GM18951 (cell line): ENCODE results near the gene ADAMTS17.

Source experiments
- POLR2A ChIP-seq: IDR thresholded peaks from 4 replicates; pipeline ENCODE4 v1.6.1; 2011; ENCODE audit warnings: mild to moderate bottlenecking; ENCODE audit not compliant: insufficient read length, insufficient read depth; ENCODE audit errors: extremely low read depth
- in situ Hi-C: fragments of 300-500 bp; cut with MboI; formaldehyde crosslinking; loops from one replicate; pipeline ENCODE4 v1.12.0; 2022; ENCODE audit warnings: low sequenced_read_pairs, mixed read lengths, inconsistent platforms; ENCODE audit not compliant: unreplicated experiment

Gene ADAMTS17

GRCh38 chr15:100167884-100168375 lies 173.8 kb downstream of the ADAMTS17 start:
- in situ Hi-C loops: no loop called here
- TF ChIP-seq POLR2A: no peak

- TF ChIP-seq POLR2A: no peak
- in situ Hi-C loops: no loop called here
Observed at GRCh38 chr15:100166313-100166712, 175.5 kb downstream of the ADAMTS17 start.

GRCh38 chr15:100163961-100164360 lies 177.8 kb downstream of the ADAMTS17 start:
- in situ Hi-C loops: no loop called here
- TF ChIP-seq POLR2A: no peak

GRCh38 chr15:100160953-100161352 lies 180.8 kb downstream of the ADAMTS17 start:
- no peak for TF ChIP-seq POLR2A
- in situ Hi-C loops: no loop called here

- in situ Hi-C loops: no loop called here
- TF ChIP-seq POLR2A: no peak
Observed at GRCh38 chr15:100159436-100159835, 182.3 kb downstream of the ADAMTS17 start.

GRCh38 chr15:100158356-100158755 lies 183.4 kb downstream of the ADAMTS17 start:
- no peak for TF ChIP-seq POLR2A
- in situ Hi-C loops: no loop called here

GRCh38 chr15:100156201-100156600 lies 185.6 kb downstream of the ADAMTS17 start:
- no peak for TF ChIP-seq POLR2A
- in situ Hi-C loops: no loop called here

GRCh38 chr15:100154338-100154737 lies 187.4 kb downstream of the ADAMTS17 start:
- in situ Hi-C loops: no loop called here
- TF ChIP-seq POLR2A: no peak

- no peak for TF ChIP-seq POLR2A
- in situ Hi-C loops: no loop called here
Observed at GRCh38 chr15:100152463-100152862, 189.3 kb downstream of the ADAMTS17 start.

- in situ Hi-C loops: no loop called here
- no peak for TF ChIP-seq POLR2A
Observed at GRCh38 chr15:100150906-100151305, 190.9 kb downstream of the ADAMTS17 start.

- in situ Hi-C loops: no loop called here
- no peak for TF ChIP-seq POLR2A
Observed at GRCh38 chr15:100147828-100148227, 193.9 kb downstream of the ADAMTS17 start.

- no peak for TF ChIP-seq POLR2A
- in situ Hi-C loops: no loop called here
Observed at GRCh38 chr15:100143378-100143777, 198.4 kb downstream of the ADAMTS17 start.

- TF ChIP-seq POLR2A: no peak
- in situ Hi-C loops: no loop called here
Observed at GRCh38 chr15:100141311-100142001, 200.3 kb downstream of the ADAMTS17 start.

- TF ChIP-seq POLR2A: no peak
- in situ Hi-C loops: no loop called here
Observed at GRCh38 chr15:100140527-100141308, 201.1 kb downstream of the ADAMTS17 start.

GRCh38 chr15:100134586-100134985 lies 207.2 kb downstream of the ADAMTS17 start:
- in situ Hi-C loops: no loop called here

More at GRCh38 chr15:100134586-100134985, 207.2 kb downstream of the ADAMTS17 start:
- no peak for TF ChIP-seq POLR2A
